Thoracic aorta (tissue), 2 donors: ENCODE data around the gene MNT. TPM values are rescaled to one million over a fixed set of nuclear protein-coding genes. Genes with fewer than 3 reads are reported as not detected.

Experiments used
- ATAC-seq: fragments of 150-250 bp; one replicate; pipeline ENCODE4 v1.8.0; 2017; ENCODE audit warnings: low read depth; ENCODE audit not compliant: insufficient number of reproducible peaks, low FRiP score
- DNase-seq: peaks from one replicate; pipeline ENCODE4 v3.0.0-alpha.2; 2020; ENCODE audit warnings: low spot score
- H3K27ac ChIP-seq, 2 donors: fragments of 200-600 bp; sonication (generic); 1 replicate in 1 of 2; 2 replicates in 1 of 2; pipeline ENCODE4 v1.5.1; 2016; ENCODE audit warnings: mild to moderate bottlenecking in 2 of 2, moderate library complexity in 2 of 2
- H3K27me3 ChIP-seq: fragments of 200-600 bp; sonication (generic); replicated peaks from 2 replicates; pipeline ENCODE4 v1.6.0; 2016; ENCODE audit warnings: mild to moderate bottlenecking; ENCODE audit not compliant: insufficient read depth
- H3K36me3 ChIP-seq: fragments of 200-600 bp; sonication (generic); one replicate; pipeline ENCODE4 v1.5.1; 2016
- H3K4me1 ChIP-seq, 2 donors: fragments of 200-600 bp; sonication (generic); 1 replicate in 1 of 2; 2 replicates in 1 of 2; pipeline versions ENCODE4 v1.5.1 to v1.6.0; 2016; ENCODE audit warnings: low read depth in 2 of 2, mild to moderate bottlenecking in 1 of 2; ENCODE audit not compliant: control insufficient read depth in 1 of 2
- H3K4me3 ChIP-seq: fragments of 200-600 bp; sonication (generic); 2 replicates; pipeline ENCODE4 v1.5.1; 2016; ENCODE audit warnings: mild to moderate bottlenecking
- H3K9me3 ChIP-seq: fragments of 200-600 bp; sonication (generic); 2 replicates; pipeline ENCODE4 v1.5.1; 2016
- total RNA-seq, 2 donors: library from RNA; depleted of rRNA; stranded (reverse); fragments of >200 nt; gene quantifications; one replicate each; pipeline versions ENCODE4 v1.1.0 to v1.2.3, GENCODE V29; 2016
- TF ChIP-seq, protein P1 (sequence below): fragments of 200-600 bp; sonication (generic); IDR thresholded peaks from one replicate; pipeline ENCODE4 v1.5.1; 2019; ENCODE audit warnings: antibody characterized with exemption

The MNT gene
- total RNA-seq, 2 donors from 2014 or later, result 17.9 to 27.1 TPM

DNA sequence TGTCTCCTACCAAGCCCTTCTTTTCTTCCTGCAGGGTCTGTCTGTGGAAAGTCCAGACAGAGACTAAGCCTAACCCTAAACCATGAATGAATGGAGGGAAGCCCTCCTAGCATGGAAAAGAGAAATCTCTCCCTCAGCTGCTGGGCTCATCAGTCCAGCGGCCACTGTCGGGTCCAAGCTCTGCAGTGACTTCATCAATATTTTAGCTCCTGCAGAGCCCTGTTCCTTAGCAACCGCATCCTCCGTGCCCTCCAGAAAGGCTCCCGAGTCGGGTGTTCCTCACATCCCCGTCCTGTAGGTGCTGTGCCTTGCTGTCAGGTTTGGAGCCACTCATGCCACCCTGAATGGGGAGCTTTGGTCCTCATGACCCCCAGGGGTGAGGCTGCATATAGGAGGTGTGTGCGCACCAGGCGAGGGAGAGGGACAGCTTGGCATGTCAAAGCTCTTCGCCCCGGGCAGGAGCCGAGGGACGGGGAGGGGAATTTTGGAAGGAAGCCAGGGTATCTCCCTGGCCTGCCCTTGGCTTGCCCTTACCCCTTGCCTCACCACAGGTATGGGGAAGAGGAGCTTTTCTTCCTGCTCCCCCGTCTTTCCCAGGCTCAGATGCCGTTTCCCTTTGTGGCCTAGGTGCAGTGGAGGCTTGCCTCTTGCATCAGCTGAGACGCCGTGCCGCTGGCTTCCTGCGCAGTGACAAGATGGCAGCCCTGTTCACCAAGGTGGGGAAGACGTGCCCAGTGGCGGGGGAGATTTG lies 39.7 kb downstream of the MNT start:
- TF ChIP-seq, protein P1, sequence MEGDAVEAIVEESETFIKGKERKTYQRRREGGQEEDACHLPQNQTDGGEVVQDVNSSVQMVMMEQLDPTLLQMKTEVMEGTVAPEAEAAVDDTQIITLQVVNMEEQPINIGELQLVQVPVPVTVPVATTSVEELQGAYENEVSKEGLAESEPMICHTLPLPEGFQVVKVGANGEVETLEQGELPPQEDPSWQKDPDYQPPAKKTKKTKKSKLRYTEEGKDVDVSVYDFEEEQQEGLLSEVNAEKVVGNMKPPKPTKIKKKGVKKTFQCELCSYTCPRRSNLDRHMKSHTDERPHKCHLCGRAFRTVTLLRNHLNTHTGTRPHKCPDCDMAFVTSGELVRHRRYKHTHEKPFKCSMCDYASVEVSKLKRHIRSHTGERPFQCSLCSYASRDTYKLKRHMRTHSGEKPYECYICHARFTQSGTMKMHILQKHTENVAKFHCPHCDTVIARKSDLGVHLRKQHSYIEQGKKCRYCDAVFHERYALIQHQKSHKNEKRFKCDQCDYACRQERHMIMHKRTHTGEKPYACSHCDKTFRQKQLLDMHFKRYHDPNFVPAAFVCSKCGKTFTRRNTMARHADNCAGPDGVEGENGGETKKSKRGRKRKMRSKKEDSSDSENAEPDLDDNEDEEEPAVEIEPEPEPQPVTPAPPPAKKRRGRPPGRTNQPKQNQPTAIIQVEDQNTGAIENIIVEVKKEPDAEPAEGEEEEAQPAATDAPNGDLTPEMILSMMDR, result no peak
- no peak overlapping the region for H3K4me3 ChIP-seq
- no peaks in the 10 kb centered on the region for H3K9me3 ChIP-seq
- DNase-seq, result no peak
- no peak for ATAC-seq
- no peak overlapping the region for H3K27ac ChIP-seq
- H3K36me3 ChIP-seq, result peaks cover 11% of the 10 kb centered on the region
- no peaks in the 10 kb centered on the region for H3K27me3 ChIP-seq
- H3K4me1 ChIP-seq, result no peaks in the 10 kb centered on the region

DNA sequence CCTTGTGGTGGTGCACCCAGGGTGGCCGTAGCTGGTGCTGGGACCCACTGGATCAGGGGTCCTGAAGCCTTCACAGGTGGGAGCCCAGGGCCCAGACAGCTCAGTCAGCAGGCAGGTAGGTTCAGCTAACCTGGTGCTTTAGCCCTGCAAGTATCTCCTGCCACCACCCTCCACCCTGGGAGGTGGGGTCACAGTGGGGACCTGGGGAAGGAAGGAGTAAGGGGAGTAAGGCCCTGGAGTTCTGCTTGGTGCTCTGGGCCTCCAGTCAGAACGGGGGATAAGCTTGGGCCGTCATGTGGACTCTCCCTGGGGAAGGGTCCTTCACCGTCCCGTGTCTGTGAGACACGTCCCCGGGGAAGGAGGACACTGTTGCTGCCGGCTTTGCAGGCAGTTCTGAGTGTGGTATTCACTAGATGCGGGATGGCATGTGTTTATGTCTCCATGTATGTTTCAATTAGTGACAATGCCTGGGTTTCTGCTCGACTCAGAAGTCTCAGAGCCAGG lies 42.9 kb downstream of the MNT start:
- Histone ChIP-seq H3K4me1 (no peaks in the 10 kb centered on the region), H3K9me3 (no peaks in the 10 kb centered on the region), H3K4me3 (no peak overlapping the region), H3K27me3 (no peaks in the 10 kb centered on the region), H3K27ac (no peak overlapping the region), H3K36me3 (peaks cover 7% of the 10 kb centered on the region)
- no peak for ATAC-seq
- TF ChIP-seq, protein P1, result no peak
- DNase-seq, result no peak

DNA sequence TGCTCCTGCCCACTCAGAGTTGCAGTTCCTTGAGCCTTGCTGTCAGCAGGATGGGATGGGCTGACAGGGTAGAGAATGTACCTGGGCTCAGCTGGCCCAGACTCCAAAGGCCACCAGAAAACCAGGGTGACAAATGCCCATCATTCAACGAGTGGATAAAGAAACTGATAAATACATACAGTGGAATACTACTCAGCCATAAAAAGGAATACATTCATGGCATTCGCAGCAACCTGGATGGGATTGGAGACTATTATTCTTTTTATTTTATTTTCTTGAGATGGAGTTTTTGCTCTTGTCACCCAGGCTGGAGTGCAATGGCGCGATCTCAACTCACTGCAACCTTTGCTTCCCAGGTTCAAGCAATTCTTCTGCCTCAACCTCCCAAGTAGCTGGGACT lies 43.6 kb downstream of the MNT start:
- H3K4me3 ChIP-seq, result no peak overlapping the region
- no peaks in the 10 kb centered on the region for H3K27me3 ChIP-seq
- H3K36me3 ChIP-seq, result no peaks in the 10 kb centered on the region
- no peak overlapping the region for H3K27ac ChIP-seq
- no peaks in the 10 kb centered on the region for H3K4me1 ChIP-seq
- no peaks in the 10 kb centered on the region for H3K9me3 ChIP-seq
- TF ChIP-seq, protein P1, result no peak
- no peak for ATAC-seq
- DNase-seq, result no peak

DNA sequence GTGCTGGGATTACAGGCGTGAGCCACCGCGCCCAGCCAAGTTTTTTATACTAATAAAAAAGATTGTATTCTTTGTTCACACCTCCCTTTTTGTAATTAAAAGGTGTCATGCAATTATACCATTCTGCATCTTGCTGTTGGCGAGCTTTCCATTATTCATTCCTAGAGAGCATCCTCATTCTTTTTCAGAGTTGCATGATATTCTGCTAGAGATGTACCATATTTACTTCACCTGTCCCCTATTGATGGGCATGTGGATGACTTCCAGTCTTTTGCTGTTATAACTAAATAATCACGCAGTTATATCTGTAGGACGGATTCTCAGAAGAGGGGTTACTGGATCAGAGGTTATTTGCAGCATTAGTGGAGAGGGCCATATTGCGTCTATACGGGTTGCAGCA lies 46.5 kb downstream of the MNT start:
- no peak overlapping the region for H3K4me3 ChIP-seq
- no peaks in the 10 kb centered on the region for H3K27me3 ChIP-seq
- no peaks in the 10 kb centered on the region for H3K4me1 ChIP-seq
- no peaks in the 10 kb centered on the region for H3K36me3 ChIP-seq
- DNase-seq, result no peak
- no peak for ATAC-seq
- H3K27ac ChIP-seq, result no peak overlapping the region
- TF ChIP-seq, protein P1, result no peak
- no peaks in the 10 kb centered on the region for H3K9me3 ChIP-seq

DNA sequence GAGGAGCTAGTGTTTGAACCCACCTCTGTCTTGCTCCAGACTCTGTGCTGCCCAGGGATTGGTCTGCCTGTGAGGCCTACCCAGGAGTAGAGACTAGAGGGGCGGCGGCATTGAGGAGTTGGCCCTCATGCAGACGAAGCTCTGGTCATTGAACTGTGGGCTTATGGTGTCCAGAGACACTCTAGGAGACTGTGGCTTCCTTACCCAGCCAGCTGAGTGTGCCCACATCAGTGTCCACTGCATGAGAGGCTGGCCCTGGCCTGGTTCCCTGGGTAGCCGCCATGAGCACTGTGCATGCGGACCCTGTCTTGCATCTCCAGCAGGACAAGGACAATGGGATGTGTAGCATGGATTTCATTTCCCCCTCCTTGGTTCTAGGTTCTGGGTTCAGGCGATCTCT lies 49.6 kb downstream of the MNT start:
- no peaks in the 10 kb centered on the region for H3K36me3 ChIP-seq
- TF ChIP-seq, protein P1, result no peak
- no peaks in the 10 kb centered on the region for H3K27me3 ChIP-seq
- no peak for ATAC-seq
- no peak for DNase-seq
- H3K4me3 ChIP-seq, result no peak overlapping the region
- H3K9me3 ChIP-seq, result no peaks in the 10 kb centered on the region
- H3K4me1 ChIP-seq, result no peaks in the 10 kb centered on the region
- no peak overlapping the region for H3K27ac ChIP-seq
